Measurements from ENCODE around the gene CLPX. TPM values are rescaled to one million over a fixed set of nuclear protein-coding genes. Genes with fewer than 3 reads are reported as not detected.
"Not testable (repeated sequence)": the region's sequence is repeated elsewhere in the genome, so short reads cannot be mapped to it uniquely, and the experiment has no call there.

CLPX gene
- total RNA-seq, 1 donor from 2014 or later: 72.6 TPM

- H3F3A ChIP-seq (ENCODE audit: low read depth): peaks cover 6% of the 10 kb centered on the region
- Mint-ChIP-seq H3K36me3 (peaks cover 1% of the 10 kb centered on the region), H3K4me1 (no peaks in the 10 kb centered on the region), H3K27ac (no peak overlapping the region), H3K4me3 (no peak overlapping the region), H3K9me3 (no peaks in the 10 kb centered on the region), H3K27me3 (ENCODE audit: insufficient read depth, low read depth) (peaks cover 2% of the 10 kb centered on the region)
- H3K27ac ChIP-seq: no peak overlapping the region
- no peak overlapping the region for H3K4me3 ChIP-seq
- peaks cover 8% of the 10 kb centered on the region for H3K36me3 ChIP-seq
- no peak overlapping the region for H3K9ac ChIP-seq
- H3K4me2 ChIP-seq: no peak overlapping the region
- TF ChIP-seq EZH2phosphoT487 (IDR thresholded peaks at IDR 0.05) (no peak), EZH2 (IDR thresholded peaks at IDR 0.05) (no peak)
- TF ChIP-seq, protein P1, sequence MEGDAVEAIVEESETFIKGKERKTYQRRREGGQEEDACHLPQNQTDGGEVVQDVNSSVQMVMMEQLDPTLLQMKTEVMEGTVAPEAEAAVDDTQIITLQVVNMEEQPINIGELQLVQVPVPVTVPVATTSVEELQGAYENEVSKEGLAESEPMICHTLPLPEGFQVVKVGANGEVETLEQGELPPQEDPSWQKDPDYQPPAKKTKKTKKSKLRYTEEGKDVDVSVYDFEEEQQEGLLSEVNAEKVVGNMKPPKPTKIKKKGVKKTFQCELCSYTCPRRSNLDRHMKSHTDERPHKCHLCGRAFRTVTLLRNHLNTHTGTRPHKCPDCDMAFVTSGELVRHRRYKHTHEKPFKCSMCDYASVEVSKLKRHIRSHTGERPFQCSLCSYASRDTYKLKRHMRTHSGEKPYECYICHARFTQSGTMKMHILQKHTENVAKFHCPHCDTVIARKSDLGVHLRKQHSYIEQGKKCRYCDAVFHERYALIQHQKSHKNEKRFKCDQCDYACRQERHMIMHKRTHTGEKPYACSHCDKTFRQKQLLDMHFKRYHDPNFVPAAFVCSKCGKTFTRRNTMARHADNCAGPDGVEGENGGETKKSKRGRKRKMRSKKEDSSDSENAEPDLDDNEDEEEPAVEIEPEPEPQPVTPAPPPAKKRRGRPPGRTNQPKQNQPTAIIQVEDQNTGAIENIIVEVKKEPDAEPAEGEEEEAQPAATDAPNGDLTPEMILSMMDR (IDR thresholded peaks at IDR 0.05): no peak
- H4K20me1 ChIP-seq (ENCODE audit: low read depth): no peaks in the 10 kb centered on the region
- no peaks in the 10 kb centered on the region for H3K27me3 ChIP-seq
- no peak overlapping the region for H2AFZ ChIP-seq (replicated peaks)
- no peaks in the 10 kb centered on the region for H3K9me3 ChIP-seq (ENCODE audit: low read depth)
- no peaks in the 10 kb centered on the region for H3K4me1 ChIP-seq
- H3K79me2 ChIP-seq (ENCODE audit: low read depth): no peaks in the 10 kb centered on the region
- DNase-seq (ENCODE audit: low spot score): no peak
These were observed 38.7 kb downstream of the CLPX start for GRCh38 chr15:65146438-65146837.

- H3K27ac ChIP-seq; H3K27me3 ChIP-seq; DNase-seq (ENCODE audit: low spot score); H3F3A ChIP-seq (ENCODE audit: low read depth); H3K79me2 ChIP-seq (ENCODE audit: low read depth); H3K4me1 ChIP-seq; H3K36me3 ChIP-seq; H3K4me3 ChIP-seq; H3K9me3 ChIP-seq (ENCODE audit: low read depth); H3K27ac Mint-ChIP-seq; H3K27me3 Mint-ChIP-seq (ENCODE audit: insufficient read depth, low read depth); H3K4me2 ChIP-seq; H2AFZ ChIP-seq (replicated peaks); H3K4me1 Mint-ChIP-seq; H3K4me3 Mint-ChIP-seq; H4K20me1 ChIP-seq (ENCODE audit: low read depth); H3K9ac ChIP-seq: not testable (repeated sequence)
- Mint-ChIP-seq H3K9me3 (peaks cover 29% of the 10 kb centered on the region), H3K36me3 (peaks cover 16% of the 10 kb centered on the region)
These were observed 46.5 kb downstream of the CLPX start for GRCh38 chr15:65138631-65139030.

DNA sequence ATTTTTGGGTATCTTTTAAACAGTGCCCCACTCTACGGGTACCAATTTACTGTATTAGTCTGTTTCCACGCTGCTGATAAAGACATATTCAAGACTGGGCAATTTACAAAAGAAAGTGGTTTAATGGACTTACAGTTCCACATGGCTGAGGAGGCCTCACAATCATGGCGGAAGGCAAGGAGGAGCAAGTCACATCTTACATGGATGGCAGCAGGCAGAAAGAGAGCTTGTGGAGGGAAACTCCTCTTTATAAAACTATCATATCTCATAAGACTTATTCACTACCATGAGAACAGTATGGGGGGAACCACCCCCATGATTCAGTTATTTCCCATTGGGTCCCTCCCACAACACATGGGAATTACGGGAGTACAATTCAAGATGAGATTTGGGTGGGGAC lies 47.2 kb downstream of the CLPX start:
- H3K4me1 Mint-ChIP-seq; H4K20me1 ChIP-seq (ENCODE audit: low read depth); H3K4me2 ChIP-seq; H3K4me1 ChIP-seq; H3K79me2 ChIP-seq (ENCODE audit: low read depth); H3K36me3 ChIP-seq; H3K27me3 ChIP-seq; H3K9me3 ChIP-seq (ENCODE audit: low read depth); H2AFZ ChIP-seq (replicated peaks); H3K27ac ChIP-seq; DNase-seq (ENCODE audit: low spot score); H3K4me3 Mint-ChIP-seq; H3K27me3 Mint-ChIP-seq (ENCODE audit: insufficient read depth, low read depth); H3F3A ChIP-seq (ENCODE audit: low read depth); H3K4me3 ChIP-seq; H3K27ac Mint-ChIP-seq; H3K9ac ChIP-seq: not testable (repeated sequence)
- peaks cover 30% of the 10 kb centered on the region for H3K9me3 Mint-ChIP-seq
- H3K36me3 Mint-ChIP-seq: peaks cover 16% of the 10 kb centered on the region

- not testable (repeated sequence) for H3K27ac Mint-ChIP-seq
These were observed 48.1 kb downstream of the CLPX start for GRCh38 chr15:65137089-65137488.

DNA sequence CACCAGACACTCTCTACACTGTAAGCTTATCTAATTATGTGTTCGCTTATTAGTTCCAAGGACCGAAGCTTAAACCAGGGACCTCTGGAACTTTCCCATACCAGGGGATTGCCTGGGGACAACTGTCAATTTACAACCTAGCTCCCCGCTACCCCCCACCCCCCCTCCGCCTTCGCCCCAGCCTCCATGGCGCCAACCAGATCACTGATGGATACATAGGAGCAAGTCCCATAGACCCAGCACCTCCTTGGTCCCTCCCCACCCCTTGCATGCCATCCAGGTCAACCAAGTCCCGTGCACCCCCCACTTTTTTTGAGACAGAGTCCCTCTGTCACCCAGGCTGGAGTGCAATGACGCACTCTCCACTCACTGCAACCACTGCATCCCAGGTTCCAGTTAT lies 50.6 kb downstream of the CLPX start:
- Mint-ChIP-seq H3K4me3 (peak overlapping the region; percentile 96), H3K4me1 (peaks cover 27% of the 10 kb centered on the region), H3K36me3 (peaks cover 26% of the 10 kb centered on the region), H3K27ac (no peak overlapping the region), H3K27me3 (ENCODE audit: insufficient read depth, low read depth) (peaks cover 10% of the 10 kb centered on the region), H3K9me3 (peaks cover 29% of the 10 kb centered on the region)
- Histone ChIP-seq H3F3A (ENCODE audit: low read depth) (no peaks in the 10 kb centered on the region), H3K27me3 (no peaks in the 10 kb centered on the region), H3K27ac (no peak overlapping the region), H2AFZ (replicated peaks) (no peak overlapping the region), H3K4me2 (peak overlapping the region; percentile 85), H3K4me3 (peak overlapping the region; percentile 55), H3K36me3 (no peaks in the 10 kb centered on the region), H3K4me1 (no peaks in the 10 kb centered on the region), H3K79me2 (ENCODE audit: low read depth) (peaks cover 29% of the 10 kb centered on the region), H4K20me1 (ENCODE audit: low read depth) (peaks cover 30% of the 10 kb centered on the region), H3K9ac (no peak overlapping the region), H3K9me3 (ENCODE audit: low read depth) (no peaks in the 10 kb centered on the region)
- TF ChIP-seq, protein P1 (IDR thresholded peaks at IDR 0.05): no peak
- TF ChIP-seq EZH2phosphoT487 (IDR thresholded peaks at IDR 0.05) (no peak), EZH2 (IDR thresholded peaks at IDR 0.05) (no peak)
- DNase-seq (ENCODE audit: low spot score): no peak

More at GRCh38 chr15:65137089-65137488, 48.1 kb downstream of the CLPX start:
- H3K4me2 ChIP-seq; H3K9me3 ChIP-seq (ENCODE audit: low read depth); H3K9ac ChIP-seq; H3K27ac ChIP-seq; H3K4me1 ChIP-seq; H3K27me3 ChIP-seq; H3F3A ChIP-seq (ENCODE audit: low read depth); H3K27me3 Mint-ChIP-seq (ENCODE audit: insufficient read depth, low read depth); H3K36me3 ChIP-seq; H2AFZ ChIP-seq (replicated peaks); H4K20me1 ChIP-seq (ENCODE audit: low read depth); H3K79me2 ChIP-seq (ENCODE audit: low read depth); DNase-seq (ENCODE audit: low spot score); H3K4me3 ChIP-seq; H3K4me3 Mint-ChIP-seq: not testable (repeated sequence)
- peaks cover 16% of the 10 kb centered on the region for H3K36me3 Mint-ChIP-seq
- H3K9me3 Mint-ChIP-seq: peaks cover 30% of the 10 kb centered on the region
- H3K4me1 Mint-ChIP-seq: peaks cover 15% of the 10 kb centered on the region
